T follicular helper cell (primary cell): ENCODE measurements around the gene ZNF469.

Experiments used
- DNase-seq: peaks from one replicate; pipeline ENCODE4 v3.0.0-alpha.2; 2020; ENCODE audit warnings: low read depth

ZNF469 gene

DNA sequence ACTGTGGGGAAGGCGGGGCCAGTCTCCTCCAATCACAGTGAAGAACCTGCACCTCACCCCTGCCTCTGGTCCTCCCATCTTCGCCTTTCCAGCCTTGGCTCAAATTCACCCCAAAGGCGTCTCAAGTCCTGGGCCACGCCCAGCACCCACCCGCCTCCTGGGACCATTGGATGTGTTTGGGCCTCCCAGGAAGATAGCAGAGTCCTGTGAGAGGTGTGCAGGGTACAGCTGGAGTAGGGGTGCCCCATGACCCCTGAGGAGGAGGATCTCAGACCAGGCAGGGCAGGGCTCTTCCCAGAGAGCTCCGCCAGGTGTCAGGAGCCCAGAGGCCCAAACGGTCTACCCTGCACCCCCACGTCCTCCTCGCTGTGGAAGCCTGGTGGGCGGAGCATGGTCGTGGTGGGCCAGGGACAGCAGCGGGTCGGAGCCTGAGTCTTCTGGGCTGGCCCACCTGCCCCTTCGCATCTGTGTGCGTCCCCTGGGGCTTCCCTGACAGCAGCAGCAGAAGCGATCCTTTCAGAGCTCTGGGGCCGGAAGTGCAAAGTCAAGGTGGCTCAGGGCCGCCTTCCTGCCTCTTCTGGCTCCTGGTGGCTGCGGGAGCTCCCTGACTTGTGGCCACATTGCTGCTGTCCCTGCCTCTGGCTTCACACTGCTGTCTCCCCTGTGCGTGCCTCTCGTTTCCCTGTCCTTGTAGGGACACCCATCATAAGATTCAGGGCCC, 34.9 kb upstream of the ZNF469 start:
- DNase-seq: no peak

- DNase-seq: no peak
Measured at GRCh38 chr16:88348377-88349152, 34.2 kb upstream of the ZNF469 start.

DNA sequence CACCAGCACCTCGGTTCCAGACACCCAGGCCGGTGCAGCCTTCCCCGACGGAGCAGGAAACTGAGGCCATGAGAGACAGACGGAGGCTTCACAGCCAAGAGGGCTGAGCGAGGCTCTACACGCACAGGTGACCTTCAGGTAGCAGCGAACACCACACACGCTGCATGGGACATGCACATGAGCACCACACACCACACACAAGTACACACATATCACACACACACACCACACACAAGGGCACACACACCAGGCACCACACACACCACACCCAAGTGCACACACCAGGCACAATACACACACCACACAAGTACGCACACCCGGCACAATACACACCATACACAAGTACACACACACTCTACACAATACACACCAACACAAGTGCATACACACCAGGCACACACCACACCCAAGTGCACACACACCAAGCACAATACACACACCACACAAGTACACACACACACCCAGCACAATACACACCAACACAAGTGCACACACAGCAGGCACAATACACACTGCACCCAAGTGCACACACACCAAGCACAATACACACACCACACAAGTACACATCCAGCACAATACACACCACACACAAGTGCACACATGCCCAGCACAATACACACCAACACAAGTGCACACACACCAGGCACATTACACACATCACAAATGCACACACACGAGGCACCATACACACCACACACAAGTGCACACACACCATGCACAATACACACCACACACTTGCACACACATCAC, 33.4 kb upstream of the ZNF469 start:
- DNase-seq: no peak

- no peak for DNase-seq
Measured at GRCh38 chr16:88349903-88350900, 32.6 kb upstream of the ZNF469 start.

DNA sequence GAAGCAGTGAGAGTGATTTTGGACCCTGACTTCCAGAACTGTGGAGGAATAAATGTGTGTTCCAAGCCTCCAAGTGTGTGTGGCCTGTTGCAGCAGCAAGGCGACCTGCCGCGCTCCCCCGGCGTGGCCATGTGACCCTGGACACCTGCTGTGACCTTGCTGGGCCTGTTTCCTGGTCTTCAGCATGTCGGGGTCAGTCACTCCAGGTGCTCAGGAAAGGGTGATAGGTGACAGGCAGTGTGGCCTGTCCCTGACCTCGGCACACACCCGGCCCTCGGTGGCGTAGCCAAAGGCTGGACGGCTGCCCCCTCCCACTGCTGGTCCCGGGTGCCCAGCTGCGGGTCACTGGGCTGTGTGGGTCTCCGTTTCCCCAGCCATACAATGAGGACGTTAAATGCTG, 31.8 kb upstream of the ZNF469 start:
- DNase-seq: no peak

DNA sequence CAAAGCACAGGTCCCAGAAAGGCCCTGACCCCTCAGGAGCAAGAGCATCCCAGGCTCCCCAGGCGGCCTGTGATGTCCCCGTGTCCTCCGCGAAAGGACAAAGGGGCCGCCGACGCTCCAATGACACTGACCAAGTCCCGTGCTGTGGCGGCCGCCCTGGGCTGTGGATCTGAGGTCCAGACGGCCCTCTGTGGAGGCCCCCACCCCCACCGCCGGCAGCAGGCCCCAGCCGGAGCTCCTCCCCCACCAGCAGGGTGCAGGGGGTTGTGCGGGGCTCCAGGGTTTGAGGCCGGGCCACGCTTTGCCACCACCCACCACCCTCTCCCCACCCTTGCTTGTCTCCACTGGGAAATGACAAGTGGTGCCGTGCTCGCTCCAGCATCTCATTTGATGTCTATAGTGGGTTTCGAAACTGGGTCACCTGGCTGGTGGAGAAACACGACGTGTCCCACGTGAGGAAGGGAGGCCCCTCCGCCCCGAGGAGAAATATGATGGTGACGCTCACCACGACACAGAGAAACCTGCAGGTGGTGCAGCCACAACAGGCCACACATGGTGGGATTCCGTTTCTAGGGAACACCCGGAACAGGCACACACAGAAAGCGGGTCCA, 31.2 kb upstream of the ZNF469 start:
- no peak for DNase-seq

GRCh38 chr16:88352261-88353200, 30.2 kb upstream of the ZNF469 start:
- DNase-seq: no peak

DNA sequence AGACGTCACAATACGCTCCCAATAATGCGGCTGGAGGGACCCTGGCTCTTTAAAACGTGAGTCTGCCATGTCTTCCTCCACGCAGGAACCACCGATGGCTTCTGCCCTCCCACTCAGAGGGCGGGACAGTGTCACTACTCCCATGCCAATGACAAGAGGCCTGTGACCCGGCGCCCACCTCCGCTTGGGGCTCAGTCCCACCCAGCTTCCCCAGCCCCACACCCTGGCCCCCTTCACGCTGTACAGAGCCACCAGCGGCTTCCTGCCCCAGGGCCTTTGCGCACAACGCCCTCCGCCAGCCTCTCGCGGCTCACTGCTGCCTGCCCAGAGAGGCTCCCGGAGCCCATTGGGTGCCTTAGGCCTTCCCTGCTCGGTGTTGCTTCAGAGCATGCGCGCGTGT, 29.5 kb upstream of the ZNF469 start:
- no peak for DNase-seq

DNA sequence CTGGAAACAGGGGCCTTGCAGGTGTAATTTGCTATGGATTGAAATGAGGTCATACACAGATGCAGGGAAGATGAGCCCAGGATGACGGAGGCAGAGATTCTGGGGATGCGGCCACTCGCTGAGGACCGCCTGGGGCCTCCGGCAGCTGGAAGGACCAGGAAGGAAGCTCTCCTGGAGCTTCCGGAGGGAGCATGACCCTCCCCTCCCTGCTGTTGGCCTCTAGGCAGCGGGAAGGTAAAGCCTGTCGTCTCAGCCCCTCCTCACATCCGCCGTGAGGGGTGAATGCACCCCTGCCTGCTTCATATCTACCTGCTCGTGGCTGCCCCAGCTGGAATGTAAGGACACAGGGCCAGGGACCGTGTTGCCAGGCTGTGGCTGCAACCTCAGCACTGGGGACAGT, 29.1 kb upstream of the ZNF469 start:
- DNase-seq: no peak

- no peak for DNase-seq
Measured at GRCh38 chr16:88354229-88355092, 28.3 kb upstream of the ZNF469 start.

DNA sequence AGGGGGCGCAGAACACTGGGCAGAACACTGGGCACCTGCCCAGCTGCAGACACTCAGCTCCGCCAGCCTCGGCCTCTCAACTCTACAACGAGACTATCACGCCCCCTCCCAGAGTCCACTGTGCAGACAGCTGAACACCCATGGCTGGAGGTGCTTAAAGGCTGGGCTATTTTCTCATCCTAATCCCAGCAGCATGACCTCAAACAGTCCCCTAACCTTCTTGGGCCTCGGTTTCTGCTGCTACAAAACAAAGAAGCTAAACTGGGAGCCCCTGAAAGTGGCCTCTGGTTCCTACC, 27.7 kb upstream of the ZNF469 start:
- DNase-seq: no peak

GRCh38 chr16:88355389-88356123, 27.2 kb upstream of the ZNF469 start:
- DNase-seq: no peak

DNA sequence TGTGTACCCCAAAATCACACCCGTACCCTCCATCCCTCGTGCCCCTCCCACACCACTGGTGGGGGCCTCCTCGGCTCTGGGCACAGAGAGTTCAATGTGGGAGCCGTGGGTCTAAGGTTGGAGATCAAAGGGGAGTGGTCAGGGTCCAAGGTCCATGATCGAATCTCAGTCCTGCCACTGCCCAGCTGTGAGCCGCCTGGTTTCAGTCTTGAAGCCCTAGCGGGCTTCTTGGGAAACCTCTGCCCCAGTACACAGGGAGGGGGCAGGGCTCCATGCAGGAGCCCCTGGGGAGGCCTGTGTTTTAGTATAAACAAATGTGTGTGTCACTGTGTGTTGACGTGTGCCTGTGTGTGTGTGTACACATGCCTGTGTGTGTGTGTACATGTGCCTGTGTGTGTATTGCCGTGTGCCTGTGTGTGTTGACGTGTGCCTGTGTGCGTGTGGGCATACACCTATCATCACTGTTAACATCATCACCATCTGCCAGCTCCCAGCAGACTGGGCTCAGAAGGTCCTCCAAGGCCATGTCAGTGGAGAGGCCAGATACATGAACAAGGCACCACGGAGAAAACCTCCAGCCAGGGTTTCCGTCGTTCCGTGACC, 26.5 kb upstream of the ZNF469 start:
- DNase-seq: no peak

- no peak for DNase-seq
Measured at GRCh38 chr16:88356727-88357199, 26.0 kb upstream of the ZNF469 start.

- no peak for DNase-seq
Measured at GRCh38 chr16:88357317-88358022, 25.3 kb upstream of the ZNF469 start.

DNA sequence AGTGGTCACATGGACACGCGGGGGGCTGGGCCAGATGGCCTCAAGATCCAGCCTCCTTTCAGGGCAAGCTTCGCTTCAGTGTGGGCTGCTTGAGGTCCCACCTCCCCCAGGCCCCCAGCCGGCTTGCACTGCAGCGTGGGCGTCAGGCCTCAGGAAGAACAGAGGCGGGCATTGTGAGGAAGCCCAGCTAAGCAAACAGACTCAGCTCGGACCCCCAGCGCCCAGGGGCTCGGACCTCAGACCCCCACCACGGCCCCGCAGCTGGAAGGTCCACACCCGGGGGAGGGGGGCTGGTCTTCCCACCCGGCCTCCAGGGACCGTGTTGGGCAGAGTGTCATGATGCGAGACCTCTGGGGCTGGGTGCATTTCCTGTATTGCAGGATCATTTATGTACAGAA, 24.7 kb upstream of the ZNF469 start:
- DNase-seq: no peak

GRCh38 chr16:88359008-88359407, 23.8 kb upstream of the ZNF469 start:
- DNase-seq: no peak
